Activated CD4-positive, alpha-beta T cell treated with anti-CD3 and anti-CD28 coated beads, Interleukin-2, amount 50 U/mL, for 24 hours (primary cell): ENCODE measurements around the gene USP11.
"Not testable (repeated sequence)": the region's sequence is repeated elsewhere in the genome, so short reads cannot be mapped to it uniquely, and the experiment has no call there.

Experiments
- DNase-seq, 2 donors: peaks; one replicate each; pipeline ENCODE4 v3.0.0-alpha.2; 2020; ENCODE audit warnings: low read depth in 1 of 2, low spot score in 1 of 2

USP11 gene

GRCh38 chrX:47244676-47245075 is 11.9 kb downstream of the USP11 start:
- no peak for DNase-seq

- DNase-seq = no peak
Measured at GRCh38 chrX:47245156-47245555, 12.3 kb downstream of the USP11 start.

GRCh38 chrX:47247206-47247998 is 14.6 kb downstream of the USP11 start:
- DNase-seq = no peak

- DNase-seq = no peak
Measured at GRCh38 chrX:47247999-47248320, 15.2 kb downstream of the USP11 start.

- DNase-seq = no peak
Measured at GRCh38 chrX:47248576-47248975, 15.8 kb downstream of the USP11 start.

- no peak for DNase-seq
Measured at GRCh38 chrX:47250017-47250347, 17.2 kb downstream of the USP11 start.

- not testable (repeated sequence) for DNase-seq
Measured at GRCh38 chrX:47257620-47258019, 24.8 kb downstream of the USP11 start.

- DNase-seq = no peak
Measured at GRCh38 chrX:47264483-47265173, 31.8 kb downstream of the USP11 start.

- no peak for DNase-seq
Measured at GRCh38 chrX:47266643-47267042, 33.8 kb downstream of the USP11 start.

- DNase-seq = no peak
Measured at GRCh38 chrX:47272013-47272408, 39.2 kb downstream of the USP11 start.

GRCh38 chrX:47273011-47273730 is 40.4 kb downstream of the USP11 start:
- DNase-seq = no peak

GRCh38 chrX:47278691-47279090 is 45.9 kb downstream of the USP11 start:
- no peak for DNase-seq

- DNase-seq = no peak
Measured at GRCh38 chrX:47283015-47283771, 50.4 kb downstream of the USP11 start.

- not testable (repeated sequence) for DNase-seq
Measured at GRCh38 chrX:47284616-47285015, 51.8 kb downstream of the USP11 start.

- no peak for DNase-seq
Measured at GRCh38 chrX:47285836-47286320, 53.1 kb downstream of the USP11 start.

- DNase-seq = no peak
Measured at GRCh38 chrX:47293106-47293505, 60.3 kb downstream of the USP11 start.

- DNase-seq = no peak
Measured at GRCh38 chrX:47296766-47297365, 64.1 kb downstream of the USP11 start.

GRCh38 chrX:47297874-47298273 is 65.1 kb downstream of the USP11 start:
- DNase-seq = no peak
